ENCODE results near the gene CCDC24.

The CCDC24 gene

DNA sequence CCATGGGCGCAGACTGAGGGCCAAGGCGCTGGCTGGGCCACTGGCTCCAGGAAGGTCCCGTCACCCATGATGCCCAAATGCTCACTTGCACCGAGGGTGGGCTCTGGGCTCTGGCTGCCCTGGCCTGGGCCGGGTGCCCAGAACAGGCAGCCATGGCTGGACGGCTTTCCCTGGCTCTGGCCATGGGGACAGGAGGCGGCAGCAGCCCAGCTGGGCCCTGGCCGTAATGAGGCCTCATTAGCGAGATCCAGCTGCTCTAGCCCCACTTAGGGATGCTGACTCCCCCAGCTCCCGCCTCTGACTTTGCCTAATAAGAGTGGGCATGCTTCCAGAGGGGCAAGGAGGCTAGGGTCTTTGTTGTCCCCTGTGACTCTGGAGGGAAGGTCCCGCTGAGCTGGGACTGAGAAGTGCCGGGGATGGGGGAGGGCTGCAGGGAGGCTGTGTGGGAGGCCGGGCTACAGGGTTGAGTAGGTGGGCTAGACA lies 28.1 kb downstream of the CCDC24 start:
- TF ChIP-seq, protein P1, sequence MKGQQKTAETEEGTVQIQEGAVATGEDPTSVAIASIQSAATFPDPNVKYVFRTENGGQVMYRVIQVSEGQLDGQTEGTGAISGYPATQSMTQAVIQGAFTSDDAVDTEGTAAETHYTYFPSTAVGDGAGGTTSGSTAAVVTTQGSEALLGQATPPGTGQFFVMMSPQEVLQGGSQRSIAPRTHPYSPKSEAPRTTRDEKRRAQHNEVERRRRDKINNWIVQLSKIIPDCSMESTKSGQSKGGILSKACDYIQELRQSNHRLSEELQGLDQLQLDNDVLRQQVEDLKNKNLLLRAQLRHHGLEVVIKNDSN (IDR thresholded peaks at IDR 0.05): no peak
- no peak for TF ChIP-seq CREB1 (IDR thresholded peaks at IDR 0.05; ENCODE audit: low read depth)
- TF ChIP-seq, protein P2, sequence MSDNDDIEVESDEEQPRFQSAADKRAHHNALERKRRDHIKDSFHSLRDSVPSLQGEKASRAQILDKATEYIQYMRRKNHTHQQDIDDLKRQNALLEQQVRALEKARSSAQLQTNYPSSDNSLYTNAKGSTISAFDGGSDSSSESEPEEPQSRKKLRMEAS (IDR thresholded peaks at IDR 0.05): no peak
- TF ChIP-seq FOXM1 (IDR thresholded peaks at IDR 0.05; ENCODE audit: borderline replicate concordance, low read depth): no peak
- no peak for TF ChIP-seq EP300 (IDR thresholded peaks at IDR 0.05; ENCODE audit: borderline replicate concordance)

DNA sequence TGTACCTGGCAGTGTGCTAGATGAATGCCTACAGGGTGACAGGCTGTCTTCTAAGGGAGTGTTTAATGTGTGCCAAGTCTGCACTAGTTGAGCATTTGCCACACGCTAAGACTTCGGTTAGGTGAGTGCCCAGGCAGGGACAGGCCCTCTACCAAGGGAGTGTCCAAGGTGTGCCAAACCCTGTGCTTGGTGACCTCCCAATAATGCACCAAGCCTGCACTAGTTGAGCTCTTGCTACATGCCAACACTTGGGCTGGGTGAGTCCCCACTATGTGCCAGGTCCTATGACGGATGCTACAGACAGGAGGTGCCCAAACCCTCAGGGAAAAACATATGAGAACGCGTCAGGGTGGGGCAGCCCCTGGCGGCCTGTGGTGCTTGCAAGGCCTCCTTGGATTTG lies 29.1 kb downstream of the CCDC24 start:
- TF ChIP-seq, protein P3, sequence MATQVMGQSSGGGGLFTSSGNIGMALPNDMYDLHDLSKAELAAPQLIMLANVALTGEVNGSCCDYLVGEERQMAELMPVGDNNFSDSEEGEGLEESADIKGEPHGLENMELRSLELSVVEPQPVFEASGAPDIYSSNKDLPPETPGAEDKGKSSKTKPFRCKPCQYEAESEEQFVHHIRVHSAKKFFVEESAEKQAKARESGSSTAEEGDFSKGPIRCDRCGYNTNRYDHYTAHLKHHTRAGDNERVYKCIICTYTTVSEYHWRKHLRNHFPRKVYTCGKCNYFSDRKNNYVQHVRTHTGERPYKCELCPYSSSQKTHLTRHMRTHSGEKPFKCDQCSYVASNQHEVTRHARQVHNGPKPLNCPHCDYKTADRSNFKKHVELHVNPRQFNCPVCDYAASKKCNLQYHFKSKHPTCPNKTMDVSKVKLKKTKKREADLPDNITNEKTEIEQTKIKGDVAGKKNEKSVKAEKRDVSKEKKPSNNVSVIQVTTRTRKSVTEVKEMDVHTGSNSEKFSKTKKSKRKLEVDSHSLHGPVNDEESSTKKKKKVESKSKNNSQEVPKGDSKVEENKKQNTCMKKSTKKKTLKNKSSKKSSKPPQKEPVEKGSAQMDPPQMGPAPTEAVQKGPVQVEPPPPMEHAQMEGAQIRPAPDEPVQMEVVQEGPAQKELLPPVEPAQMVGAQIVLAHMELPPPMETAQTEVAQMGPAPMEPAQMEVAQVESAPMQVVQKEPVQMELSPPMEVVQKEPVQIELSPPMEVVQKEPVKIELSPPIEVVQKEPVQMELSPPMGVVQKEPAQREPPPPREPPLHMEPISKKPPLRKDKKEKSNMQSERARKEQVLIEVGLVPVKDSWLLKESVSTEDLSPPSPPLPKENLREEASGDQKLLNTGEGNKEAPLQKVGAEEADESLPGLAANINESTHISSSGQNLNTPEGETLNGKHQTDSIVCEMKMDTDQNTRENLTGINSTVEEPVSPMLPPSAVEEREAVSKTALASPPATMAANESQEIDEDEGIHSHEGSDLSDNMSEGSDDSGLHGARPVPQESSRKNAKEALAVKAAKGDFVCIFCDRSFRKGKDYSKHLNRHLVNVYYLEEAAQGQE (IDR thresholded peaks at IDR 0.05; ENCODE audit: low read depth): no peak
- no peak for TF ChIP-seq RAD21 (IDR thresholded peaks at IDR 0.05; ENCODE audit: low read depth)

DNA sequence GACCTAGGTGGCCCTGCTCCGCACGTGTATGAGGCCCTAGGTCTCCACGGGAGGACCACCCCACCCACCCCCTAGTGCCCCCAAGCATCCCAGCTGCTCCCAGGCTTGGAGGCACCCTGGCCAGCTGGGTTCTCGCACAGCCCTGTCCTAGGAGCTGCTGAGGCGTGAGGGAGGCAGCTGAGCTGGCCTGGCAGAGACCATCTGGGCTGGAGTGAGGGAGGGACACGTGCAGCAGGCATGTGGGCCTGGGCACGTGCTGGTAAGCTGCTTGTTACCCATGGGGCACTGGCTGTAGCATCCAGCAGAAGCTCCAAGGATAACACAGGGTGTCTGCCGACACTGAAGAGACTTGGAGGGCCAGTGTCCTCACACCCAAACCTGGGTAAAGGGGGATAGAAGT lies 29.8 kb downstream of the CCDC24 start:
- no peak for TF ChIP-seq TAF1 (IDR thresholded peaks at IDR 0.05; ENCODE audit: low read depth)
- TF ChIP-seq, protein P2 (IDR thresholded peaks at IDR 0.05): no peak

DNA sequence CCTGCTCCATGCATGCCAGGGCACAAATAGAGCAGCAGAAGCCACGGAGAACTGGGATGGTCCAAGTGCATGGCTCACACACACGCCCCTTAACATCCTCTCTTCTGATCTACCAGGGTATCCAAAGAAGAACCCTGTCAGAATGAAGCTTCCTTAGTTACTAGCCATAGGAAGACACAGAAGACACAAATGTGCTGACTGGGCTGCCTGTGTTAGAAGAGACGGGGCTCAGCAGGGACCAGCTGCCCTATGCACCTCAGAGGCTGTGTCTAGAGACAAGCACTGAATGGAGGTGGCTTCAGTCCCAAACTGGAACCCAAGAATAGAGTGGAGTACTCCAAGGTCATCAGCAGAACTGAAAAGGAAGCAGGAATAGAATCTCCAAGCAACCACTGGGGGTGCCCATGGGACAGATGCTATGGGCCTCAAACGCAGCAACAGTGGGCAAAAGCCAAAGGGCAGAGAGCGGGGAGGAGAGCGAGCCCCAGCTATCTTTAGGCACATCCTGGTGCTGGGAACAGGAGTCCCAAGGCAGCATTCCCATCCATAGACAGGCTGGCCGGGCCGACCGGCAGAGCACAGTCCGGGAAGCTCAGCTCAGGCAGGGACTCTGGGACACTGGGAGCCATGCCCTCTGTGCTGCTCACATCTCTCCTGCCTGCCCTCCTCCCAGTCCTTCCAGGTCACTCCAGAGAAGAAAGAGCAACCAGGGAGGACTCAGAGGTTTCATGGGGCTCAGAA lies 30.4 kb downstream of the CCDC24 start:
- no peak for TF ChIP-seq NFIC (IDR thresholded peaks at IDR 0.05)
- no peak for TF ChIP-seq TEAD4 (IDR thresholded peaks at IDR 0.05)
- no peak for TF ChIP-seq CREB1 (IDR thresholded peaks at IDR 0.05; ENCODE audit: low read depth)
- TF ChIP-seq EGR1 (IDR thresholded peaks at IDR 0.05): no peak
- no peak for TF ChIP-seq TCF12 (IDR thresholded peaks at IDR 0.05; ENCODE audit: low read depth)
- TF ChIP-seq TAF1 (IDR thresholded peaks at IDR 0.05; ENCODE audit: low read depth): no peak
- TF ChIP-seq YY1 (IDR thresholded peaks at IDR 0.05; ENCODE audit: low read depth): no peak

DNA sequence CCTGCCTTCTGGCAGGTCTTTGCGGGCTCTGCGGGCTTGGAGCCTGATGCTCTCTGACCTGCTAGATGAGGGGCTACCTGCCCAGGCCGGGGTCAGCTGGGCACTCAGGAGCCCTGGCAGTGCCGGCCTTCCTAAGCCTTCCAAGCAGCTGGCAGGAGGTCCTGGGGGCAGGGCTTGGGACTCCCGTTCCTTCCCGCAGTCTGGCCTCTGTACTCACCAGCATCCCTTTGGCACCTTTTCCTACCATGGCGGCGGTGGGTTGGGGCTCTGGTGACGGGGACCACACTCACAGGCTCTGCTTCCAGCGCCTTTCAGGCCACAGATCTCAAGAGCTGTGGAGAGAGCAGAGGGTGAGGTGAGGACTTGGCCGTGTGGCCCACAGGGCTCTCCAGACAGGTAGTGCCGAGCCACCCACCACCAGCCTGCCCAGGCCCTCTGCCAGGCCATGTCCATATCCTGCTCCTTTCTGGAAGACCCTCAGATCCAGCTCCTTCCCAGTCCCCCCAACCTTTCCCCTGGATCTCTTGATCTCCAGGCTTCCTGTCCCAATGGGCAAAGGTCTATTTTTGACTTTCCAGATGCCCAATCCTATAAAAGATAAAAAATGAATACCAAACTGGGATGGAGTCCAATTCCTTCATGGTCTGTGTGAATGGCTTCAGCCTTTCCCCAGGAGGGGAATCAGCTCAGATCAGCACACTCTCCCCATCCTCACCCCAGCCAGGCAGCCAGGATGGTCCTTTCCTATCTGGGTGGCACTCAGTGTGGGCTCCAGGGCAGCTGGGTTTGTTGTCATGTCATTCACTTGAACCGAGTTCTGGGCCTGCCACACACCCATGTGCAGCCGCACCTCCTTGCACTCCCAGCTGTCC lies 32.9 kb downstream of the CCDC24 start:
- TF ChIP-seq, protein P2 (IDR thresholded peaks at IDR 0.05): no peak
- TF ChIP-seq TAF1 (IDR thresholded peaks at IDR 0.05; ENCODE audit: low read depth) (no peak), EGR1 (IDR thresholded peaks at IDR 0.05) (no peak), YY1 (IDR thresholded peaks at IDR 0.05; ENCODE audit: low read depth) (no peak), FOXM1 (IDR thresholded peaks at IDR 0.05; ENCODE audit: borderline replicate concordance, low read depth) (no peak), CREB1 (IDR thresholded peaks at IDR 0.05; ENCODE audit: low read depth) (no peak)

DNA sequence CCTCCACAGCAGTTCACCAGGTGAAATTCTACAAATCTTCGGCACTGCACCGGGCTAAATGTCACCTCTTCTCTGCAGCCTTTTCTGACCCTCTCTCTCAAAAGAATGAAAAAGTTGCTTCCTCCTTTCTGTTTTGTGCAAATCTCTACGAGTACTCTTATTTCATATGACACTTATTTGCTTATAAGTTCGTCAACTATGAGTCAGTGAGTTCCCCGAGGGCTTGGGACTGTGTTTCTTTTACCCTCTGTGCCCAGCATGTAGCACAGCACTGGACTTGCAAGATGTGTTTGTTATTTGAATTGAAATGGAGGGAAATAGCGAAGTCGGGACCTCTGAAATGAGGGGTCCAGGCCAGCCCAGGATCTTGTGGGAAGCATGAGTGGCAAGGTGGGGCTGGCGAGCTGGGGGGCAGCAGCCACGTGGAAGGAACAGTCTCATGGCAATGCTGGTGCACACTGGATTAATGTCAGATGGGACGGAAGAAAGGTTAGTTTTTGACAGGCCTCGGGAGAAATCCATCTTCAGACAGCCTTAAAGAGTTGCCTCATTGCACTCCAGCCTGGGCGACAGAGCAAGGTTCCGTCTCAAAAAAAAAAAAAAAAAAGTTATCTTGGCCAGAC lies 33.6 kb downstream of the CCDC24 start:
- TF ChIP-seq EGR1 (IDR thresholded peaks at IDR 0.05) (no peak), ZBTB7A (IDR thresholded peaks at IDR 0.05; ENCODE audit: low read depth) (no peak)
- TF ChIP-seq, protein P2 (IDR thresholded peaks at IDR 0.05): no peak
- TF ChIP-seq, protein P1 (IDR thresholded peaks at IDR 0.05): no peak

DNA sequence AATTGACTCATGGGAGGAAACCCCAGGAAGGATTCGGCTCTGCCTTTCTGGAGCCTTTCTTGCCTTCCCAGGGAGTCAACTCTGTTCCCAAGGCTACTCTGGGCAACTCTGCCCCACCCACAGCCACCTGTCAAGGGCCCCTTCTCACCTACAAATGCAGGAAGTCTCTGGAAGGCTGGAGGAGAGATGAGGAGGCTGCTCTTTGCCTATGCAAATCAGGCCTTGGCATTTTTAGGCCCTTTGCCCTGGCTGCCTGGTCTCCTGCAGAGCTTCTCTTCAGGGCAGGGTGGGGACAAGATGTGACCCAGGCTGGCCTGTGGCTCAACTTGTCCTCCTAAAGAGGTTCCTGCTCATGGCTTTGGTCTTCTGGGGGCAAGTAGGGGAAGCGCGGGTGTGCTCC lies 34.4 kb downstream of the CCDC24 start:
- no peak for TF ChIP-seq FOXM1 (IDR thresholded peaks at IDR 0.05; ENCODE audit: borderline replicate concordance, low read depth)
- TF ChIP-seq, protein P3 (IDR thresholded peaks at IDR 0.05; ENCODE audit: low read depth): no peak
- TF ChIP-seq TAF1 (IDR thresholded peaks at IDR 0.05; ENCODE audit: low read depth): no peak
- TF ChIP-seq RAD21 (IDR thresholded peaks at IDR 0.05; ENCODE audit: low read depth): no peak
- no peak for TF ChIP-seq NFIC (IDR thresholded peaks at IDR 0.05)
- TF ChIP-seq YY1 (IDR thresholded peaks at IDR 0.05; ENCODE audit: low read depth): no peak
- no peak for TF ChIP-seq CREB1 (IDR thresholded peaks at IDR 0.05; ENCODE audit: low read depth)
- TF ChIP-seq, protein P2 (IDR thresholded peaks at IDR 0.05): no peak
- TF ChIP-seq, protein P1 (IDR thresholded peaks at IDR 0.05): no peak
- TF ChIP-seq TCF12 (IDR thresholded peaks at IDR 0.05; ENCODE audit: low read depth): no peak
- TF ChIP-seq CEBPB (IDR thresholded peaks at IDR 0.05): no peak
- TF ChIP-seq EGR1 (IDR thresholded peaks at IDR 0.05): no peak
- TF ChIP-seq TEAD4 (IDR thresholded peaks at IDR 0.05): no peak
- no peak for TF ChIP-seq ZBTB7A (IDR thresholded peaks at IDR 0.05; ENCODE audit: low read depth)
- no peak for TF ChIP-seq EP300 (IDR thresholded peaks at IDR 0.05; ENCODE audit: borderline replicate concordance)
